BE2C (cell line): Measurements from ENCODE around the gene BAZ1B.
"Not testable (repeated sequence)": the region's sequence is repeated elsewhere in the genome, so short reads cannot be mapped to it uniquely, and the experiment has no call there.

Experiments used
- DNase-seq: peaks from one replicate; pipeline ENCODE4 v3.0.0-alpha.2; 2020
- H3K27me3 ChIP-seq: fragments of 250-450 bp; sonication (Bioruptor Pico); 2 replicates; pipeline ENCODE4 v1.5.1; 2020; ENCODE audit warnings: mild to moderate bottlenecking
- H3K36me3 ChIP-seq: fragments of 250-450 bp; sonication (Bioruptor Pico); 2 replicates; pipeline ENCODE4 v1.5.1; 2020; ENCODE audit warnings: mild to moderate bottlenecking
- H3K4me1 ChIP-seq: fragments of 250-450 bp; sonication (Bioruptor Pico); 2 replicates; pipeline ENCODE4 v1.5.1; 2020
- H3K4me3 ChIP-seq: 2 replicates; pipeline ENCODE4 v1.5.1; 2011; ENCODE audit warnings: low read depth, low read length
- H3K9me3 ChIP-seq: fragments of 250-450 bp; sonication (Bioruptor Pico); 2 replicates; pipeline ENCODE4 v1.5.1; 2020
- CTCF ChIP-seq: IDR thresholded peaks from 2 replicates; pipeline ENCODE4 v1.5.1; 2012; ENCODE audit warnings: mild to moderate bottlenecking, low read depth, low read length

BAZ1B gene

GRCh38 chr7:73556208-73557107, 34.4 kb upstream of the BAZ1B start:
- H3K27me3 ChIP-seq, result no peaks in the 10 kb centered on the region
- no peaks in the 10 kb centered on the region for H3K9me3 ChIP-seq
- H3K4me1 ChIP-seq, result no peaks in the 10 kb centered on the region
- peaks cover 9% of the 10 kb centered on the region for H3K36me3 ChIP-seq
- DNase-seq, result no peak
- TF ChIP-seq CTCF, result no peak
- peak overlapping the region; percentile 69 for H3K4me3 ChIP-seq

DNA sequence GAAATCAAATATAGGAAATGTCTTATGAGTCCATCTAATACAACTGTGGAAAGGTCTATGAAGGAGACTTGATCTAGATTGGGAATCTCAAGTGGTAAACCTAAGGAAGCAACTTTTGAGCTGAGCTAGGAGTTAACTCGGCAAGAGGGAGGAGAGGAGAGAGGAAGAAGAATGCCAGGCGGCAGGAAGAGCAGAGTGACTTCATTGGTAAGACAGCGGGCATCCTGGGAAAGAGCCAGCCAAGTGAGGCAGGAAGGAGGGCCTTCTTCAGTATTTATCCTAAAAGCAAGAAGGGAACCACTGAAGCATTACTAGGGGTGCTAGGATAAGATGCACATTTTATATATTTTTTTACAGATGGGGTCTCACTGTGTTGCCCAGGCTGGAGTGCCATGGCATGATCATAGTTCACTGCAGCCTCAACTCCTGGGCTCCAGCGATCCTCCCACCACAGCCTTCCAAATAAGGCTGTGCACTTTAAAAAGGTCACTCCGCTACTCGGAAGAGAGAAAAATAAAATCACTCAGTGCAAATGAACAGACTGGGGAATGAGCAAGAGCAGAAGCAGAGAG, 33.4 kb upstream of the BAZ1B start:
- Histone ChIP-seq H3K4me1 (no peaks in the 10 kb centered on the region), H3K4me3 (no peak overlapping the region), H3K9me3 (no peaks in the 10 kb centered on the region), H3K36me3 (peaks cover 17% of the 10 kb centered on the region), H3K27me3 (no peaks in the 10 kb centered on the region)
- no peak for TF ChIP-seq CTCF
- no peak for DNase-seq

- H3K27me3 ChIP-seq, result not testable (repeated sequence)
Measured at GRCh38 chr7:73550093-73550492, 28.0 kb upstream of the BAZ1B start.

GRCh38 chr7:73549176-73549575, 27.1 kb upstream of the BAZ1B start:
- Histone ChIP-seq H3K27me3 (no peaks in the 10 kb centered on the region), H3K4me3 (no peak overlapping the region), H3K9me3 (no peaks in the 10 kb centered on the region), H3K36me3 (peaks cover 48% of the 10 kb centered on the region), H3K4me1 (peaks cover 2% of the 10 kb centered on the region; the same call in 1 of the 2 replicates)
- TF ChIP-seq CTCF, result no peak
- no peak for DNase-seq

More at GRCh38 chr7:73550093-73550492, 28.0 kb upstream of the BAZ1B start:
- peaks cover 48% of the 10 kb centered on the region for H3K36me3 ChIP-seq
- H3K4me1 ChIP-seq, DNase-seq, H3K9me3 ChIP-seq, H3K4me3 ChIP-seq: not testable (repeated sequence)

DNA sequence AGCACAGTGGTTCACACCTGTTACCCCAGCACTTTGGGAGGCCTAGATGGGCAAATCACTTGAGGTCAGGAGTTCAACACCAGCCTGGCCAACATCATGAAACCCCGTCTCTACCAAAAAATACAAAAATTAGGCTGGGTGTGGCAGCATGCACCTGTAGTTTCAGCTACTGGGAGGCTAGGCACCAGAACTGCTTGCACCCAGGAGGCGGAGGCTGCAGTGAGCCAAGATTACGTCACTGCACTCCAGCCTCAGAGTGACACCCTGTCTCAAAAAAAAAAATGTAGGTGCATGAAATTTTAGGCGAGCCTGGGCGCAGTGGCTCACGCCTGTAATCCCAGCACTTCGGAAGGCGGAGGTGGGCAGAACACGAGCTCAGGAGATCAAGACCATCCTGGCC, 25.7 kb upstream of the BAZ1B start:
- DNase-seq, result no peak
- no peak overlapping the region for H3K4me3 ChIP-seq
- peaks cover 58% of the 10 kb centered on the region for H3K36me3 ChIP-seq
- H3K4me1 ChIP-seq, result peaks cover 2% of the 10 kb centered on the region; the same call in 1 of the 2 replicates
- no peaks in the 10 kb centered on the region for H3K27me3 ChIP-seq
- no peak for TF ChIP-seq CTCF
- no peaks in the 10 kb centered on the region for H3K9me3 ChIP-seq

DNA sequence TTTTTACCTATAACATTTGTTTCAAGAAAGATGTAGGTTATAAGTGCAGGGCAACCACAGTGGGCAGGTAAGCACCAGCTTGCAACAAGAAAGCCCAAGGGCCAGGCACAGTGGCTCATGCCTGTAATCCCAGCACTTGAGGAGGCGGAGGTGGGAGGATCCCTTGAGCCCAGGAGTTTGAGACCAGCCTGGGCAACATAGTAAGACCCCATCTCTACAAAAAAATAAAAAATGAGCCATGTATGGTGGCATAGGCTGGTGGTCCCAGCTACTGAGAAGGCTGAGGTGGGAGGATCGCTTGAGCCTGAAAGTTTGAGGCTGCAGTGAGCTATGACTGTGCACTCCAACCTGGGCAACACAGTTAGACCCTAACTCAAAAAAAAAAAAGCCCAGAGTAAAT, 22.6 kb upstream of the BAZ1B start:
- no peak for TF ChIP-seq CTCF

More for the DNA sequence above, 22.6 kb upstream of the BAZ1B start:
- no peaks in the 10 kb centered on the region for H3K27me3 ChIP-seq
- no peak for DNase-seq
- H3K9me3 ChIP-seq, result no peaks in the 10 kb centered on the region
- H3K36me3 ChIP-seq, result peaks cover 57% of the 10 kb centered on the region
- no peak overlapping the region for H3K4me3 ChIP-seq
- peaks cover 2% of the 10 kb centered on the region; the same call in 1 of the 2 replicates for H3K4me1 ChIP-seq
